Measurements from ENCODE around the gene NBPF11. TPM values are rescaled to one million over a fixed set of nuclear protein-coding genes. Genes with fewer than 3 reads are reported as not detected.
"Not testable (repeated sequence)": the region's sequence is repeated elsewhere in the genome, so short reads cannot be mapped to it uniquely, and the experiment has no call there.

Gene NBPF11
- total RNA-seq, 2 experiments from 2014 or later, result 9.9 to 10.8 TPM

DNA sequence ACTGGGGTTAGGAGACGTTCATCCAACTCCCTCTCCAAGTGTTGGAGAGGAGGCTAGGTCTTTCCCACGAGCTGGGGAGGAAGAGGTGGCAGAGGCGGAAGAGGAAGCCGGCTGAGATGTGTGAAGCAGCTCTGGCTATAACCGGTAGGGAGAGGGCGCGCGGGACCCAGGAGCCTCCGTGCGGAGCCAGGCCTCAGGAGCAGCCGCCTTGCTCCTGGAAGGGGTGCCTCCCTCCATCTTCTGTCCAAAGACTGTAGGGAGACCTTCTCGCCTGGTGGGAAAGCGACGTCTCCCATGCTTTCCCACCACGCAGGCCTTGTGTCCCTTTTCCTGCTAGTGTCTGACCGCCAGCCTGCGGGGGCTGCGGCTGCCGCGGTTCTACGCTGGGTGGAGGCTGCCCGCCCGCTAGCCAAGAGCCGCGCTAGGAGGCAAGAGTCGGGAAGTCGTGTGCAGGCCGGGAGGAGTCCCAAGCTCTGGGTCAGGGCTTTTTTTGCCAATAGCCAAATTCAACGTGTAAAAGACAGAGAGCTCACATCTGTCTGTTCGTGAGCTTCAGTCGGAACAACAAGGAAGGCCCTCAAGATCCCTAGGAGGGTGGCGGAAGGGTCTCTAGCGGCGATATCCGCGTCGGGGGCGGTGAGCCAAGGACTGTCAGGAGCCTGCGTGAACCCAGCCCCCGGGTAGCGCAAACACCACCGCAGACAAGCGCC lies 8.4 kb upstream of the NBPF11 start:
- ChIA-PET POLR2A (no interaction called here), CTCF (interaction anchor here (0.6 kb wide), 1 partner anchor 99 kb away, joined by 6 read pairs; no protein-coding TSS in a partner anchor)
- Mint-ChIP-seq H3K4me1 (peaks cover 10% of the 10 kb centered on the region), H3K27me3 (peaks cover 25% of the 10 kb centered on the region), H3K9me3 (no peaks in the 10 kb centered on the region), H3K27ac (no peak overlapping the region), H3K36me3 (ENCODE audit: low read depth) (no peaks in the 10 kb centered on the region), H3K4me3 (no peak overlapping the region)
- DNase-seq, result no peak

DNA sequence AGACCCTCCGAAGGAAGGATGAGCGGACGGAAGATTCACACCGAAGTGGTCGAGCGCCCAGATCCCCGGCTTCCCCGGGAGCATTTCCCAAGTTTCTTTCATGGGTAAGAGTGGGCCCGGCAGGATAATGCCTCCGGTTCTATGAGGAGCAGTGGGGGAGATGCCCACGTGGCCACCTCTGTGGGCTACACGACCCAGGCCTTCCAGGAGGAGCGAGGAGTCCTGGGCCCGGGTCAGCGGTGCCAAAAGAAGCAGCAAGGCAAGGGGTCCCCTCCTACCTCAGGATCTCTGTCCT lies 7.9 kb upstream of the NBPF11 start:
- CTCF ChIA-PET, result no interaction called here
- no peaks in the 10 kb centered on the region for H3K36me3 Mint-ChIP-seq (ENCODE audit: low read depth)
- H3K4me1 Mint-ChIP-seq, result peaks cover 12% of the 10 kb centered on the region
- no peak for DNase-seq
- no peak overlapping the region for H3K27ac Mint-ChIP-seq
- no peak overlapping the region for H3K4me3 Mint-ChIP-seq
- peaks cover 24% of the 10 kb centered on the region for H3K27me3 Mint-ChIP-seq
- POLR2A ChIA-PET, result no interaction called here
- no peaks in the 10 kb centered on the region for H3K9me3 Mint-ChIP-seq

DNA sequence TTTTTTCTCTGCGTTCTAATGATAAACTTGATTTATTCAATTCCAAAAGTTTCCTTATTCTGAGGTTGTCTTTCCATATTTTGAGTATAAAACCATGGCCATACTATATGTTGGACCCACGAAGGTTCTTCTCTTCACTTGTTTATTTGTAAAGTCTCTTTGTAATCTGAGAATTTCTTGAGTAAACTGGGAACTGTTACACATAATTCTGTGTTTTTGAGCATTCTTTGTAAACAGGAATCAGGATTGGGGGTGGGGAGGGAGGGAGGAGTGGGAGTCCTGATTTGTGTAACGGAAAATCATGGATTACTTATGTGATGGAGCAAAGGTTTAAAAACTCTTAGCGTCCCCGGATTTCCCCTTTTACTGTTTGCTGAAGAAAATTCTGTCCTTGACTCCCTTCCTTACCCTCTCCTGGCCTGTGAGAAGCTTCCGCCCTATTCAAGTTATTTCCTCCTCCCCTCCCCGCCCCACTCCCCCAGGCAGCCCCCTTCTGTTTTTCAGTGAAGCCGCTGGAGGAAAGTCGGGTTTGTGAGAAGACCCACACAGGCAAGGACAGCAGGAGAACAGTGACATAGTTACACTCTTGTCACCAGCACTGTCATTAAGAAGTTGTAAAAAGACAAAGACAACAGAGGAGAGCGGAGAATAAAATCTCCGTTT lies 6.4 kb upstream of the NBPF11 start:
- H3K36me3 Mint-ChIP-seq (ENCODE audit: low read depth), result no peaks in the 10 kb centered on the region

DNA sequence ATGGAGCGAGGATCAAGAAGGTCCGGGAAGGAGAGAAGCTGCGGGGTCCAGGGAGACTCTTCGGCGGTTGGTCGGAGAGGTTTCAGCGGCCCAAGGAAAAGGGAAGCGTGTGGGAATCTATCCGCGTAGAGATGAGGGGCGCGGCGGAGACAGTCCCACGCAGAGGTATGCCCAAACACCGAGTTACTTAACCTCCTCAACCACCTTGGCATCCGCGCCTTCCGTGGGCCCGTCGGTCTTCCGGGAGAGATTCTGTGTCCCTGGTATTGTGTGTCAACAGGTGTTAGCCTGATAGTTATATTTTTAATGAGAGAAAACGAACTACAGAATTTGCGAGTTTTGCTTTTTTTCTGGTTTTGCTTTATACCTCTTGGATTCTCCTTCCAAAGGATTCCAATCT lies 5.7 kb upstream of the NBPF11 start:
- H3K36me3 Mint-ChIP-seq (ENCODE audit: low read depth); H3K27ac Mint-ChIP-seq; POLR2A ChIA-PET; DNase-seq; H3K9me3 Mint-ChIP-seq; CTCF ChIA-PET; H3K4me3 Mint-ChIP-seq: not testable (repeated sequence)
- peaks cover 14% of the 10 kb centered on the region for H3K4me1 Mint-ChIP-seq
- H3K27me3 Mint-ChIP-seq, result peaks cover 19% of the 10 kb centered on the region

More for the DNA sequence above, 6.4 kb upstream of the NBPF11 start:
- no peak for DNase-seq
- Mint-ChIP-seq H3K27ac (no peak overlapping the region), H3K27me3 (peaks cover 19% of the 10 kb centered on the region), H3K4me1 (peaks cover 12% of the 10 kb centered on the region), H3K9me3 (no peaks in the 10 kb centered on the region), H3K4me3 (no peak overlapping the region)
- POLR2A ChIA-PET, result no interaction called here
- CTCF ChIA-PET, result no interaction called here

DNA sequence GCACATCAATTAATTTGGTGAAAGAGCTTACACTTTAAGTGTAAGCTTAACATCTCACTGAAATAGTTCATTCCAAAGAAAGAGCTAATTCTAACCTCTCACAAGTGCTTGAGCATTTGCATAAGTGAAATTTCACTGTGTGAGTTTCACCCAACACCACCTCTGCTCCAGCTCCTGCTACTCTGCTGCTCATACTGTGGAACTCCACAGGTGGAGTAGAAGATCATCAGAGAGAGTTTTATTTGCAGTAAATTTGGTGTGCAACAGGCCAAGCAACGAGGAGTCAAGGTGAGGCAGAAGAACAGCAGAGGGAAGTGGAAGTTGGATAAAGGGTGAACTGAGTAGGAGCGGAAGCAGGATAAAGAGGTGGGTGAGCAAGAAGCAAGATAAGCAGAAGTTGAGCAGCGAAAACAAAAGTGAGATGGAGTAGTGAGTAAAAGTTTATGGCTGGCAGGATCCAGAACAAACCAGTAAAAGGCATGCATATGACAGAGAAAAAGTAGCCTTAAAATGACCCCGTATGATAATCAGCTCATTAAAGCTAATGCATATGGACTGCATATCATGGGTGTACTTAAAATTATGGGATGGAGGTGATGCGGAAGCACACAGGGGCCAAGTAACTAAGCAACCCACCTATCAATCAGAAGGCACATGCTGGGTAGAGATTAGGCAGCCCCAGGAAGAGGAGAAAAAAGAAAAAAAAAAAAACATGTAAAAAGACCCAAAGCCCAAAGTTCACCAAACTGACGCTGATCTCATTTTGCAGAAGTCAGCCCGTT lies 3.6 kb upstream of the NBPF11 start:
- H3K4me3 Mint-ChIP-seq; DNase-seq; CTCF ChIA-PET; H3K27ac Mint-ChIP-seq; POLR2A ChIA-PET; H3K9me3 Mint-ChIP-seq; H3K36me3 Mint-ChIP-seq (ENCODE audit: low read depth): not testable (repeated sequence)
- peaks cover 22% of the 10 kb centered on the region for H3K4me1 Mint-ChIP-seq
- H3K27me3 Mint-ChIP-seq, result peaks cover 19% of the 10 kb centered on the region

DNA sequence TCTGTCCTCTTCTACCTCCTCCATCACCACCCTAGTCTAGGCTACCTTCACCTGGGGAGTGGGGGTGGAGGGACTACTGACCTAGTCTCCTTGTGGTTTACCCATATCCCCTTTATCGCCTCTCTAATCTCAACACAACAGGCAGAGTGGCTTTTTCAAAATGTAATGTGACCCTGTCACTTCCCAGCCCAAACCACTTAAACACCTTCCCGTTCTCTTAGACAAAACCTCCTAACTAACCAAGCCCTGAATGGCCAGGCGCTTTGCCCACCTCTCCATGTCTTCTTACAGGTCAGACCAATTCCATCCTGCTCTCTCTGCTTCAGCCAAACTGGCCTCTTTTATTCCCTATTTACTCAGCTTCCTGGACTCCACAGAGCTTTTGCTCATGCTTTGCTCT lies 714 bp upstream of the NBPF11 start:
- POLR2A ChIA-PET; H3K9me3 Mint-ChIP-seq; DNase-seq; CTCF ChIA-PET; H3K36me3 Mint-ChIP-seq (ENCODE audit: low read depth); H3K27me3 Mint-ChIP-seq: not testable (repeated sequence)
- Mint-ChIP-seq H3K4me3 (peak overlapping the region; percentile 58), H3K27ac (peak overlapping the region; percentile 63), H3K4me1 (peaks cover 18% of the 10 kb centered on the region)

DNA sequence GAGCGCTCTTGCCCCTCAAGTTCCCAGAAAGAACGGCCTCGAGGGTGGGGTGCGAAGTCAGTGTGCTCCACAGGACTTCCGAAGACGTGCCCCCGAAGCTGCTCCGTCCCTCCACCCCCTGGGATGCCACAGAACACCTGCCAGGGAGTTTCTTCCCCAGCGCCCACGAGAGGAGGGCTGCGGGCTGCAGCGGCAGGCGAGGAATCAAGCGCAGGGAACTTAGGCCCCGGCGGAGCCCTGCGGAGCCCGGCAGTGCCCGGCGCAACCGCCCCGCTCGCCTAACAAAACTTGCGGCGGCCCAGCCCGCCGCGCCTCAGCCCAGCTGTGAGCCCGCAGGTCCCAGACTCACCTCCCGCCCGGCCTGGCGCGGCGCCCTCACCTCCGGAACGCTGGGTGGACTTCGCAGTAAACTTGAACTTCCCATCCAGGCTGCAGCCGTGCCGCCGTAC lies 686 bp downstream of the NBPF11 start:
- Mint-ChIP-seq H3K4me3 (peak overlapping the region; percentile 93), H3K4me1 (peaks cover 17% of the 10 kb centered on the region), H3K27ac (peak overlapping the region; percentile 92)
- H3K36me3 Mint-ChIP-seq (ENCODE audit: low read depth); DNase-seq; CTCF ChIA-PET; POLR2A ChIA-PET; H3K9me3 Mint-ChIP-seq; H3K27me3 Mint-ChIP-seq: not testable (repeated sequence)

DNA sequence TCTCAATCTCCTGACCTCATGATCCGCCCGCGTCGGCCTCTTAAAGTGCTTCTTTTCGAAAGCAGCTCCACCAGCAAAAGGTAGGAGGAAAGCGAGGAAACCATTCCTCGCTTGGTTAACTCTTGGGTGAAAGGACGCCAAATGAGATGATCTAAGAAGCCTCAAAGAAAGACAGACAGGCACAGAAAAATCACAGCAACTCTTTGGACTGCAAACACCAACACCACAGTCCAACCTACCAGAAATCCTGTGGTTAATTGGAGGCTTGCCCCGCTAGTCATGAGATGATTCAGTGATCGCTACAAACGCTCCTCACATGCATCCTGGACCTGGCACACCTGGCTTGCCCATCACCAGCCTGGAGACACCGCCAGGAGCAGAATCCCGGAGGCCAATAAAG lies 1.1 kb downstream of the NBPF11 start:
- peak overlapping the region; percentile 73 for H3K27ac Mint-ChIP-seq
- DNase-seq; H3K27me3 Mint-ChIP-seq; CTCF ChIA-PET; H3K9me3 Mint-ChIP-seq; H3K36me3 Mint-ChIP-seq (ENCODE audit: low read depth); POLR2A ChIA-PET: not testable (repeated sequence)
- H3K4me3 Mint-ChIP-seq, result peak overlapping the region; percentile 93
- H3K4me1 Mint-ChIP-seq, result peaks cover 14% of the 10 kb centered on the region

DNA sequence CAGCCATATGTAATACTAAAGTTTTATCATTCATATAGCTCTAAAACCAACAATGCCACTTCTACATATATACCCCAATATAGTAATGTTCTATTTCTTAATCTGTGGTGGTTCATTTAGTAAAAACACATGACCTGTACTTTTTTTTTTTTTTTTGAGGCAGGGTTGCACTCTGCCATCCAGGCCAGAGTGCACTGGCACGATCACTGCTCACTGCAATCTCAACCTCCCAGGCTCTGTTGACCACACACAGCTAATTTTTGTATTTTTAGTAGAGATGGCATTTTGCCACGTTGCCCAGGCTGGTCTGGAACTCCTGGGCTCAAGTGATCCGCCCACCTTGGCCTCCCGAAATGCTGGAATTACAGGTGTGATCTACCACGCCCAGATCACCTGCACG lies 2.1 kb downstream of the NBPF11 start:
- POLR2A ChIA-PET; H3K36me3 Mint-ChIP-seq (ENCODE audit: low read depth); DNase-seq; CTCF ChIA-PET; H3K27me3 Mint-ChIP-seq; H3K4me3 Mint-ChIP-seq; H3K9me3 Mint-ChIP-seq; H3K27ac Mint-ChIP-seq: not testable (repeated sequence)
- peaks cover 10% of the 10 kb centered on the region for H3K4me1 Mint-ChIP-seq

DNA sequence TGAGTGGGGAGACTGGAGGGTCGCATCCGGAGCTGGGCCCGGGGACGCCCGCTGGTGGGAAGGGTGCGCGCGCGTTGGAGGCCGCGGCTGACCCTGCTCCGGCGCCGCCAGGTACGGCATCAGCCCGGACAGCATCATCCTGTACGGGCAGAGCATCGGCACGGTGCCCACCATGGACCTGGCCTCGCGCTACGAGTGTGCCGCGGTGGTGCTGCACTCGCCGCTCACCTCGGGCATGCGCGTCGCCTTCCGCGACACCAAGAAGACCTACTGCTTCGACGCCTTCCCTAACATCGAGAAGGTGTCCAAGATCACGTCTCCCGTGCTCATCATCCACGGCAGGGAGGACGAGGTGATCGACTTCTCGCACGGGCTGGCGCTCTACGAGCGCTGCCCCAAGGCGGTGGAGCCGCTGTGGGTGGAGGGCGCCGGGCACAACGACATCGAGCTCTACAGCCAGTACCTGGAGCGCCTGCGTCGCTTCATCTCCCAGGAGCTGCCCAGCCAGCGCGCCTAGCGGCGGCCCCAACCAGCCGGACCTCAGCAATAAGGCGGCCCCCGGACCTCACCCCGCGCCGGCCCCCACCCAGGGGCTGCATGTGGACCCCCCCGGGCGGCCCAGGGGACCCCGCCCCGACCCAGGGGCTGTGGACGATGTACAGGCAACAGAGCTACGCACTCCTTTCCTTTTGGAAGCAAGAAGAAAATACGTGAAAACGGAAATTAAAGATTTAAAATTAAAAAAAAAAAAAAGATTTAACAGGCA lies 2.8 kb downstream of the NBPF11 start:
- POLR2A ChIA-PET; DNase-seq; CTCF ChIA-PET; H3K27ac Mint-ChIP-seq; H3K9me3 Mint-ChIP-seq; H3K27me3 Mint-ChIP-seq; H3K4me3 Mint-ChIP-seq; H3K36me3 Mint-ChIP-seq (ENCODE audit: low read depth): not testable (repeated sequence)
- H3K4me1 Mint-ChIP-seq, result peaks cover 10% of the 10 kb centered on the region

DNA sequence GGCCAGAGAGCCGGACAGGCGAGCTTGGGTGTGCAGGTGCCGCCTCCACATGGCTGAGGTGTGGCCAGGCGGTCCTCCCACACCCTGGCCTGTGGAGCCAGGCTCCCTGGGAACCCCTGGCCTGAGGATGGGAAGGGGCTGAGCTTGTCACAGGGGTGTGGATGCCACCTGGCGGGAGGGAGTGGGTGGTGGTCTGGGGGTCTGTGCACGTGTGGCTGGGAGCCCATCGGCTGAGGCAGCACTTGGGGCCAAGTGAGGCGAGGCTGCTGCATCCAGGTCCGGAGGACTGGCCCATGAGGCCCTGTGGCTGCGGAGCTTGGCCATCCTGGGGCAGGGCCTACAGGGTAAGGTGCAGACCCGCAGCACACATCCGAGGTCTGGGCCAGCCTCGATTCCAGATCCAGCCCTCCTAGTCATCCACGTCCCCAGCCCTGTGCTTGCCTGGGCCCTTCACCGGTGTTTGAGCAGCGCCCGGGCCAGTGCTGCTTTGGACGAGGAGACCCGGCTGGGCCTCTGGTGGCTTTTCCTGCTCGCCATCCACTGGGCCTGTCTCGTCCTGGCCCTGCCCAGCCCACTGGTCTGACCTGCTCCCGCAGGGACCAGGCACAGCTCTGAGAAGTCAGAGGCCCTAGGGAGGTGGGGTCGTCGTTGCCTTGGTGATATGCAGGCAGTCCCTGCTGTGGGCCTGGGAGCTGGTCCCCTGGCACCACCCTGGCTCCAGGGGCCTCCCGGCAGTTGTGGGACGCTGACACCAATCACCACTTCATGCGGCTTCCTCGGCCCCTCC lies 4.8 kb downstream of the NBPF11 start:
- DNase-seq; H3K27ac Mint-ChIP-seq; H3K9me3 Mint-ChIP-seq; H3K27me3 Mint-ChIP-seq; H3K4me1 Mint-ChIP-seq; CTCF ChIA-PET; H3K4me3 Mint-ChIP-seq; H3K36me3 Mint-ChIP-seq (ENCODE audit: low read depth); POLR2A ChIA-PET: not testable (repeated sequence)

DNA sequence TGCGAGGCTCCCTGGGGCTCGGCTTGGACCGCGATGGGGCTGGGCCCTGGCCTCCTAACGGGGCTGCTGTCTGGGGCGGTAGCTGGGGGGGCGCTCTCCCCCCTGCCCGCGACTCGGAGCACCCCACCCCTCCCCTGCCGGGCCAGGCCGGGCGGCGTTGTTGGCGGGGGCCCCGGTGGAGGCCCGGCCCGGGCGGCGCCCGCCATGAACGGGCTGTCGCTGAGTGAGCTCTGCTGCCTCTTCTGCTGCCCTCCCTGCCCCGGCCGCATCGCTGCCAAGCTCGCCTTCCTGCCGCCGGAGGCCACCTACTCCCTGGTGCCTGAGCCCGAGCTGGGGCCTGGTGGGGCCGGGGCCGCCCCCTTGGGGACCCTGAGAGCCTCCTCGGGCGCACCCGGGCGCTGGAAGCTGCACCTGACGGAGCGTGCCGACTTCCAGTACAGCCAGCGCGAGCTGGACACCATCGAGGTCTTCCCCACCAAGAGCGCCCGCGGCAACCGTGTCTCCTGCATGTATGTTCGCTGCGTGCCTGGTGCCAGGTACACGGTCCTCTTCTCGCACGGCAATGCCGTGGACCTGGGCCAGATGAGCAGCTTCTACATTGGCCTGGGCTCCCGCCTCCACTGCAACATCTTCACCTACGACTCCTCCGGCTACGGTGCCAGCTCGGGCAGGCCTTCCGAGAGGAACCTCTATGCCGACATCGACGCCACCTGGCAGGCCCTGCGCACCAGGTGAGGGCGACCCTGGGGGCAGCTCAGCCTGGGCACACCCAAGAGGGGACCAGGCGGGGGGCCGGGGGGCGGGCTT lies 5.7 kb downstream of the NBPF11 start:
- H3K4me1 Mint-ChIP-seq; H3K27ac Mint-ChIP-seq; H3K36me3 Mint-ChIP-seq (ENCODE audit: low read depth); H3K27me3 Mint-ChIP-seq; H3K9me3 Mint-ChIP-seq; DNase-seq; POLR2A ChIA-PET; H3K4me3 Mint-ChIP-seq; CTCF ChIA-PET: not testable (repeated sequence)
